GM04503 (cell line): Measurements from ENCODE around the gene CKAP2.
A peak's percentile ranks its signal among the peaks of the same experiment; 100 is the strongest.
"Not testable (repeated sequence)": the region's sequence is repeated elsewhere in the genome, so short reads cannot be mapped to it uniquely, and the experiment has no call there.

Source experiments
- DNase-seq: peaks from one replicate; pipeline ENCODE4 v3.0.0-alpha.2; 2012; ENCODE audit warnings: low read depth

Gene CKAP2

GRCh38 chr13:52454820-52455676 lies at the start of gene CKAP2:
Gene CKAP2, plus strand, starts transcription at chr13:52455478. Its CDS starts 79 bp downstream, at chr13:52455557.
- DNase-seq: peak; percentile 63

GRCh38 chr13:52405767-52406494 lies 49.3 kb upstream of the CKAP2 start, which contains the start of gene THSD1:
Gene THSD1, minus strand, starts transcription at chr13:52406172. Its CDS starts 3,572 bp downstream, at chr13:52402600.
- no peak for DNase-seq

- no peak for DNase-seq
Measured at GRCh38 chr13:52406629-52407028, 48.6 kb upstream of the CKAP2 start.

- not testable (repeated sequence) for DNase-seq
Measured at GRCh38 chr13:52407436-52407835, 47.8 kb upstream of the CKAP2 start.

GRCh38 chr13:52408071-52408658 lies 47.1 kb upstream of the CKAP2 start:
- DNase-seq: not testable (repeated sequence)

GRCh38 chr13:52411629-52412028 lies 43.6 kb upstream of the CKAP2 start:
- DNase-seq: peak; percentile 54

- DNase-seq: no peak
Measured at GRCh38 chr13:52412128-52412527, 43.1 kb upstream of the CKAP2 start.

GRCh38 chr13:52414051-52414450 lies 41.2 kb upstream of the CKAP2 start:
- no peak for DNase-seq

GRCh38 chr13:52414963-52415362 lies 40.3 kb upstream of the CKAP2 start:
- peak; percentile 39 for DNase-seq

GRCh38 chr13:52419080-52419479 lies 36.2 kb upstream of the CKAP2 start:
- no peak for DNase-seq

- no peak for DNase-seq
Measured at GRCh38 chr13:52421216-52421615, 34.1 kb upstream of the CKAP2 start.

- DNase-seq: no peak
Measured at GRCh38 chr13:52428295-52428694, 27.0 kb upstream of the CKAP2 start.

- DNase-seq: no peak
Measured at GRCh38 chr13:52432456-52432855, 22.8 kb upstream of the CKAP2 start.

GRCh38 chr13:52446265-52446664 lies 9.0 kb upstream of the CKAP2 start:
- DNase-seq: no peak

GRCh38 chr13:52447354-52447753 lies 7.9 kb upstream of the CKAP2 start:
- DNase-seq: no peak

- DNase-seq: no peak
Measured at GRCh38 chr13:52447815-52448552, 7.3 kb upstream of the CKAP2 start.

- no peak for DNase-seq
Measured at GRCh38 chr13:52449331-52450011, 5.8 kb upstream of the CKAP2 start.

- peak; percentile 60 for DNase-seq
Measured at GRCh38 chr13:52450012-52450792, 5.1 kb upstream of the CKAP2 start, which contains the start of gene VPS36. Gene VPS36, minus strand, starts transcription at chr13:52450634. Its CDS starts 40 bp downstream, at chr13:52450594.

- DNase-seq: no peak
Measured at GRCh38 chr13:52450793-52451116, 4.5 kb upstream of the CKAP2 start.

GRCh38 chr13:52451135-52451804 lies 4.0 kb upstream of the CKAP2 start:
- DNase-seq: no peak
